Measurements from ENCODE around the gene MAGI1. TPM values are rescaled to one million over a fixed set of nuclear protein-coding genes. Genes with fewer than 3 reads are reported as not detected.
A peak's percentile ranks its signal among the peaks of the same experiment; 100 is the strongest.

Gene MAGI1
- total RNA-seq, 2 donors from 2014 or later, result 38.6 to 45.1 TPM

DNA sequence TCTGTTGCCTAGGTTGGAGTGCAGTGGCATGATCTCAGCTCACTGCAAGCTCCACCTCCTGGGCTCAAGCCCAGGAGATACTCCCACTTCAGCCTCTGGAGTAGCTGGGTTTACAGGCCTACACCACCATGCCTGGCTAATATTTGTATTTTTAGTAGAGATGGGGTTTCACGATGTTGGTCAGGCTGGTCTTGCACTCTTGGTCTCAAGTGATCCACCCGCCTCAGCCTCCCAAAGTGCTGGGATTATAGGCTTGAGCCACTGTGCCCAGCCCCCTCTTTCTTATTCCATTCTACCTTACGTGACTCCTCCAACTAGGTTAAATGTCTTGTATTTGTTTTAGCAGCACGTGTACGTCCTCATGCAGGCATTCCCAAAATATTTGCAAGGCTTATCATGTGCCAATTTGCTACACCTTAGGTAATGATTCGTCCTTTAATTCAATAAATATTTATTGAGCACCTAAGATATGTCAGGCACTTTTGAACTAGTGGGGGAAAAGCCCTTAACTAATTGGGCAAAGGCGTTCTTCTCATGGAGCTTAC, 14.9 kb upstream of the MAGI1 start:
- H3K36me3 Mint-ChIP-seq (ENCODE audit: low read depth), result no peaks in the 10 kb centered on the region
- H3K27ac Mint-ChIP-seq, result peak overlapping the region; percentile 48
- WGBS, 2 experiments (ENCODE audit: insufficient coverage in 1 of 2, insufficient read length in 1 of 2), result 59 to 76% methylated on average over 6 to 7 of the region's 7 CpGs
- H3K4me1 ChIP-seq (ENCODE audit: control insufficient read depth, insufficient read depth, low read length), result peaks cover 3% of the 10 kb centered on the region
- peaks cover 3% of the 10 kb centered on the region for H3K27me3 Mint-ChIP-seq (ENCODE audit: insufficient read depth)
- H3K27me3 ChIP-seq (ENCODE audit: control insufficient read depth, insufficient read depth, low read length, poor library complexity, severe bottlenecking), result no peaks in the 10 kb centered on the region
- peaks cover 11% of the 10 kb centered on the region for H3K9me3 ChIP-seq (ENCODE audit: control insufficient read depth, low read length)
- no peaks in the 10 kb centered on the region for H3K36me3 ChIP-seq (ENCODE audit: control insufficient read depth, insufficient read depth, low read length)
- peaks cover 31% of the 10 kb centered on the region for H3K9me3 Mint-ChIP-seq
- TF ChIP-seq, protein P1, sequence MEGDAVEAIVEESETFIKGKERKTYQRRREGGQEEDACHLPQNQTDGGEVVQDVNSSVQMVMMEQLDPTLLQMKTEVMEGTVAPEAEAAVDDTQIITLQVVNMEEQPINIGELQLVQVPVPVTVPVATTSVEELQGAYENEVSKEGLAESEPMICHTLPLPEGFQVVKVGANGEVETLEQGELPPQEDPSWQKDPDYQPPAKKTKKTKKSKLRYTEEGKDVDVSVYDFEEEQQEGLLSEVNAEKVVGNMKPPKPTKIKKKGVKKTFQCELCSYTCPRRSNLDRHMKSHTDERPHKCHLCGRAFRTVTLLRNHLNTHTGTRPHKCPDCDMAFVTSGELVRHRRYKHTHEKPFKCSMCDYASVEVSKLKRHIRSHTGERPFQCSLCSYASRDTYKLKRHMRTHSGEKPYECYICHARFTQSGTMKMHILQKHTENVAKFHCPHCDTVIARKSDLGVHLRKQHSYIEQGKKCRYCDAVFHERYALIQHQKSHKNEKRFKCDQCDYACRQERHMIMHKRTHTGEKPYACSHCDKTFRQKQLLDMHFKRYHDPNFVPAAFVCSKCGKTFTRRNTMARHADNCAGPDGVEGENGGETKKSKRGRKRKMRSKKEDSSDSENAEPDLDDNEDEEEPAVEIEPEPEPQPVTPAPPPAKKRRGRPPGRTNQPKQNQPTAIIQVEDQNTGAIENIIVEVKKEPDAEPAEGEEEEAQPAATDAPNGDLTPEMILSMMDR (conservative IDR thresholded peaks at IDR 0.05), result no peak
- H3K9ac ChIP-seq (ENCODE audit: extremely low read depth, low read length, poor library complexity, severe bottlenecking), result no peak overlapping the region
- no peak overlapping the region for H3K4me3 Mint-ChIP-seq
- no peak for DNase-seq
- H3K4me3 ChIP-seq (ENCODE audit: low read length), result no peak overlapping the region
- H3K4me1 Mint-ChIP-seq, result peaks cover 18% of the 10 kb centered on the region
- H3K27ac ChIP-seq (ENCODE audit: low read depth, low read length), result no peak overlapping the region

DNA sequence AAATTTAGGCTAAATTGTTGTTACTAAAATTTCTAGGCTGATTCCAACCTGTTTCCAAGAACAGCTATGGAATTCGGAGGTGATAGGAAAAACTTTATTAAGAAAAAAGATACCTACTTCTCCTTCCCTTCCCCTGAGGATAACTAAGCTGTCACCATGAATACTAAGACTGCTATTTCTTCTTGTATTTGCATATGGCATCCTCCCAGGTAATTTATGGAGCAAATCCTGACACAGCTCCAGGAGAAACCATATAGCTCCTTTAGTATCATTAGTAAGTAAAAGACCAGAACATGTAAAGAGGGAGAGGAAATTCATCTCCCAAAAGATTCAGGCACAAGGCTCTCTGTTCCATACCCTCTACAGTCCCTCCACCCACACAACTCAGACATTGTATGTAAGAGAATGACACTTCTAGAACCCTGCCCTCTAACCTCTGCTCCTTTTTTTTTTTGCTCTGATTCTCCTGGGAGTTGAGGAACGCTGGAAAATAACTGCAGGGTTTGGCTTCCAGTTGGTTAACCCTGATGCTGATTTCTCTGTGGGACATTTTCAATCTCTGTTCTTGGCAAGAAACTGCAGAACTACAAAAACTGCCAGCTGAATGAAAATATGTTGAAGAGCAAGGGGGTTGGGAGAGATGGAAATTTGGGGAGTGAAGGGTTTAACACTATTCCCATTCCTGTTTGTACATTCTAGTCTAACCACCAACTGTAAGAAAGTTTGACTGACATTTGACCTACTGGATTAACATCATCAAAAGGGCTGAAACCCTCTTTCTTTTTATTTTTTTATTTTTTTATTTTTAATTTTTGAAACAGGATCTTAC, 14.2 kb upstream of the MAGI1 start:
- no peak overlapping the region for H3K4me3 Mint-ChIP-seq
- H3K27ac Mint-ChIP-seq, result no peak overlapping the region
- peaks cover 11% of the 10 kb centered on the region for H3K9me3 ChIP-seq (ENCODE audit: control insufficient read depth, low read length)
- H3K36me3 Mint-ChIP-seq (ENCODE audit: low read depth), result no peaks in the 10 kb centered on the region
- 80 to 87% methylated on average over 2 of the region's 2 CpGs for WGBS, 2 experiments (ENCODE audit: insufficient coverage in 1 of 2, insufficient read length in 1 of 2)
- H3K36me3 ChIP-seq (ENCODE audit: control insufficient read depth, insufficient read depth, low read length), result no peaks in the 10 kb centered on the region
- H3K27me3 Mint-ChIP-seq (ENCODE audit: insufficient read depth), result peaks cover 3% of the 10 kb centered on the region
- H3K4me3 ChIP-seq (ENCODE audit: low read length), result no peak overlapping the region
- peaks cover 3% of the 10 kb centered on the region for H3K4me1 ChIP-seq (ENCODE audit: control insufficient read depth, insufficient read depth, low read length)
- no peak overlapping the region for H3K9ac ChIP-seq (ENCODE audit: extremely low read depth, low read length, poor library complexity, severe bottlenecking)
- no peak overlapping the region for H3K27ac ChIP-seq (ENCODE audit: low read depth, low read length)
- no peaks in the 10 kb centered on the region for H3K27me3 ChIP-seq (ENCODE audit: control insufficient read depth, insufficient read depth, low read length, poor library complexity, severe bottlenecking)
- TF ChIP-seq, protein P1 (conservative IDR thresholded peaks at IDR 0.05), result no peak
- H3K9me3 Mint-ChIP-seq, result peaks cover 25% of the 10 kb centered on the region
- DNase-seq, result no peak
- H3K4me1 Mint-ChIP-seq, result peaks cover 18% of the 10 kb centered on the region

DNA sequence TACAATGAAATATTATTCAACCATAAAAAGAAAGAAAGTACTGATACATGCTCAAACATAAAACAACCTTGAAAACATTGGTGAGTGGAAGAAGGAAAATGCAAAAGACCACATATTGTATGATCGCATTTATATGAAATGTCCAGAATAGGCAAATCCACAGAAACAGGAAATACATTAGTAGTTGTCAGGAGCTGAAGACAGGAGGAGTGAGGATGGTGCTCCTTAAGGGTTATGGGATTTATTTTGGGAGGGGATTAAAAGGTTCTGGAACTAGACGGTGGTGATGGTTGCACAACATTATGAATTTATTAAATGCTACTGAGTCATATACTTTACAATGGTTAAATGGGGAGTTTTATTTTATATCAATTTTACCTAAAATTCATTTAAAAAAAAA, 12.1 kb upstream of the MAGI1 start:
- H3K27ac ChIP-seq (ENCODE audit: low read depth, low read length), result no peak overlapping the region
- peaks cover 3% of the 10 kb centered on the region for H3K4me1 ChIP-seq (ENCODE audit: control insufficient read depth, insufficient read depth, low read length)
- no peak overlapping the region for H3K4me3 ChIP-seq (ENCODE audit: low read length)
- Mint-ChIP-seq H3K27ac (no peak overlapping the region), H3K4me3 (no peak overlapping the region), H3K9me3 (peaks cover 6% of the 10 kb centered on the region), H3K27me3 (ENCODE audit: insufficient read depth) (peaks cover under 1% of the 10 kb centered on the region), H3K4me1 (peaks cover 22% of the 10 kb centered on the region), H3K36me3 (ENCODE audit: low read depth) (no peaks in the 10 kb centered on the region)
- H3K36me3 ChIP-seq (ENCODE audit: control insufficient read depth, insufficient read depth, low read length), result no peaks in the 10 kb centered on the region
- H3K9me3 ChIP-seq (ENCODE audit: control insufficient read depth, low read length), result peaks cover 6% of the 10 kb centered on the region
- TF ChIP-seq, protein P1 (conservative IDR thresholded peaks at IDR 0.05), result no peak
- no peak overlapping the region for H3K9ac ChIP-seq (ENCODE audit: extremely low read depth, low read length, poor library complexity, severe bottlenecking)
- DNase-seq, result no peak
- no peaks in the 10 kb centered on the region for H3K27me3 ChIP-seq (ENCODE audit: control insufficient read depth, insufficient read depth, low read length, poor library complexity, severe bottlenecking)
- 90 to 100% methylated on average over 1 of the region's 2 CpGs for WGBS, 2 experiments (ENCODE audit: insufficient coverage in 1 of 2, insufficient read length in 1 of 2)
